ENCODE measurements around the gene CAMSAP3.

CAMSAP3 gene

GRCh38 chr19:7582446-7582845 lies 13.2 kb upstream of the CAMSAP3 start:
- Histone ChIP-seq H3K79me2 (ENCODE audit: insufficient read depth, low read length) (no peaks in the 10 kb centered on the region), H3K27me3 (ENCODE audit: insufficient read depth, low read length, poor library complexity) (no peaks in the 10 kb centered on the region), H3K4me3 (ENCODE audit: low read depth in 1 of 2, low read length in 2 of 2) (no peak overlapping the region), H3K9ac (ENCODE audit: low read depth, low read length) (no peak overlapping the region), H4K20me1 (ENCODE audit: insufficient read depth, low read length) (no peaks in the 10 kb centered on the region), H3K4me2 (ENCODE audit: insufficient read depth, low read length) (no peak overlapping the region), H2AFZ (ENCODE audit: low read depth, low read length) (no peak overlapping the region), H3K4me1 (ENCODE audit: insufficient read depth, low read length) (no peaks in the 10 kb centered on the region), H3K27ac (ENCODE audit: low read length) (no peak overlapping the region), H3K36me3 (ENCODE audit: insufficient read depth, low read length) (no peaks in the 10 kb centered on the region), H3K9me3 (ENCODE audit: insufficient read depth, low read length, severe bottlenecking) (no peaks in the 10 kb centered on the region)
- no peak for ATAC-seq (ENCODE audit: insufficient read depth, low read depth)
- DNase-seq: no peak
- no peak for TF ChIP-seq EZH2 (IDR thresholded peaks at IDR 0.05; ENCODE audit: borderline replicate concordance, low read depth, low read length, severe bottlenecking)
- TF ChIP-seq CTCF (IDR thresholded peaks at IDR 0.05; ENCODE audit: borderline replicate concordance, extremely low read depth, low read length, poor library complexity, severe bottlenecking): no peak

- no peak overlapping the region for H2AFZ ChIP-seq (ENCODE audit: low read depth, low read length)
- DNase-seq (no peak), ATAC-seq (ENCODE audit: insufficient read depth, low read depth) (no peak)
- H4K20me1 ChIP-seq (ENCODE audit: insufficient read depth, low read length): peaks cover 4% of the 10 kb centered on the region; the same call in 1 of the 2 replicates
- H3K27ac ChIP-seq (ENCODE audit: low read length): no peak overlapping the region
- H3K79me2 ChIP-seq (ENCODE audit: insufficient read depth, low read length): no peaks in the 10 kb centered on the region
- no peak overlapping the region for H3K4me3 ChIP-seq (ENCODE audit: low read depth in 1 of 2, low read length in 2 of 2)
- H3K9ac ChIP-seq (ENCODE audit: low read depth, low read length): no peak overlapping the region
- H3K4me2 ChIP-seq (ENCODE audit: insufficient read depth, low read length): no peak overlapping the region
- no peaks in the 10 kb centered on the region for H3K4me1 ChIP-seq (ENCODE audit: insufficient read depth, low read length)
- H3K36me3 ChIP-seq (ENCODE audit: insufficient read depth, low read length): no peaks in the 10 kb centered on the region
- H3K27me3 ChIP-seq (ENCODE audit: insufficient read depth, low read length, poor library complexity): no peaks in the 10 kb centered on the region
- H3K9me3 ChIP-seq (ENCODE audit: insufficient read depth, low read length, severe bottlenecking): no peaks in the 10 kb centered on the region
- no peak for TF ChIP-seq CTCF (IDR thresholded peaks at IDR 0.05; ENCODE audit: borderline replicate concordance, extremely low read depth, low read length, poor library complexity, severe bottlenecking)
- TF ChIP-seq EZH2 (IDR thresholded peaks at IDR 0.05; ENCODE audit: borderline replicate concordance, low read depth, low read length, severe bottlenecking): no peak
These were observed 5.8 kb upstream of the CAMSAP3 start for GRCh38 chr19:7589822-7590221.

- no peak for DNase-seq
- Histone ChIP-seq H3K4me1 (ENCODE audit: insufficient read depth, low read length) (no peaks in the 10 kb centered on the region), H3K36me3 (ENCODE audit: insufficient read depth, low read length) (no peaks in the 10 kb centered on the region), H3K4me3 (ENCODE audit: low read depth in 1 of 2, low read length in 2 of 2) (no peak overlapping the region), H3K79me2 (ENCODE audit: insufficient read depth, low read length) (no peaks in the 10 kb centered on the region), H4K20me1 (ENCODE audit: insufficient read depth, low read length) (peaks cover 4% of the 10 kb centered on the region; the same call in 1 of the 2 replicates), H3K9ac (ENCODE audit: low read depth, low read length) (no peak overlapping the region), H3K27ac (ENCODE audit: low read length) (no peak overlapping the region), H2AFZ (ENCODE audit: low read depth, low read length) (no peak overlapping the region), H3K4me2 (ENCODE audit: insufficient read depth, low read length) (no peak overlapping the region), H3K9me3 (ENCODE audit: insufficient read depth, low read length, severe bottlenecking) (no peaks in the 10 kb centered on the region), H3K27me3 (ENCODE audit: insufficient read depth, low read length, poor library complexity) (no peaks in the 10 kb centered on the region)
- no peak for ATAC-seq (ENCODE audit: insufficient read depth, low read depth)
- TF ChIP-seq EZH2 (IDR thresholded peaks at IDR 0.05; ENCODE audit: borderline replicate concordance, low read depth, low read length, severe bottlenecking) (no peak), CTCF (IDR thresholded peaks at IDR 0.05; ENCODE audit: borderline replicate concordance, extremely low read depth, low read length, poor library complexity, severe bottlenecking) (no peak)
These were observed 5.4 kb upstream of the CAMSAP3 start for GRCh38 chr19:7590256-7590655.

All from DND-41 (cell line).